ENCODE measurements around the gene CTXN1. TPM values are rescaled to one million over a fixed set of nuclear protein-coding genes. Genes with fewer than 3 reads are reported as not detected.
A peak's percentile ranks its signal among the peaks of the same experiment; 100 is the strongest.

The CTXN1 gene
- total and polyA plus RNA-seq, 2 donors (not counting 3 experiments of a cell fraction or from before 2014, with no cell fraction given): 16.0 to 27.6 TPM

GRCh38 chr19:7927605-7928333 lies 1.8 kb upstream of the CTXN1 start:
- H3K27me3 ChIP-seq (ENCODE audit: control insufficient read depth in 2 of 2, insufficient read depth in 2 of 2, low read length in 2 of 2): no peaks in the 10 kb centered on the region
- ChIA-PET POLR2A (no interaction called here), CTCF (interaction anchor here (1.1 to 3.9 kb wide), 3 partner anchors 8 to 17 kb away, joined by 4 to 41 read pairs (median 10); partner anchors contain the start of genes SNAPC2 and TIMM44)
- no peak overlapping the region for H3K4me3 ChIP-seq (replicated peaks in 1 of 3; ENCODE audit: insufficient read depth in 1 of 3, low read depth in 1 of 3, low read length in 3 of 3)
- no peak for FAIRE-seq
- dilution Hi-C loops (cut with MboI; ENCODE audit: extremely low pct_ligation_motif_present, low sequenced_read_pairs) (no loop called here), intact Hi-C loops (cut with micrococcal nuclease) (no loop called here)
- no peak overlapping the region for H2AFZ ChIP-seq (ENCODE audit: low read depth, low read length)
- H3K27ac ChIP-seq (ENCODE audit: insufficient read depth, low read depth, low read length): peak overlapping the region; percentile 59
- TF ChIP-seq MYC (IDR thresholded peaks at IDR 0.05; ENCODE audit: low read depth, low read length) (no peak), POLR2AphosphoS5 (IDR thresholded peaks at IDR 0.05; ENCODE audit: insufficient read depth, low read depth, low read length) (peak; percentile 10)
- no peaks in the 10 kb centered on the region for H4K20me1 ChIP-seq (replicated peaks; ENCODE audit: control insufficient read depth, extremely low read depth, insufficient read depth, low read length)
- no peak overlapping the region for H3K4me2 ChIP-seq (ENCODE audit: insufficient read depth, low read length)
- no peak overlapping the region for H3K9ac ChIP-seq (replicated peaks; ENCODE audit: extremely low read depth, insufficient read depth, low read length)
- H3K9me1 ChIP-seq (replicated peaks; ENCODE audit: control insufficient read depth, extremely low read depth, insufficient read depth, low read length): no peaks in the 10 kb centered on the region
- DNase-seq (ENCODE audit: low read depth, low spot score): no peak
- peaks cover 17% of the 10 kb centered on the region for H3K4me1 ChIP-seq (ENCODE audit: control insufficient read depth, extremely low read depth, insufficient read depth, low read length)
- no TSS peak for BruUV-seq (replicated peaks)
- H3K79me2 ChIP-seq (ENCODE audit: control insufficient read depth, insufficient read depth, low read length): no peaks in the 10 kb centered on the region
- no peaks in the 10 kb centered on the region for H3K9me3 ChIP-seq (replicated peaks; ENCODE audit: control insufficient read depth, insufficient read depth, low read length)
- peaks cover 2 to 21% of the 10 kb centered on the region in 2 experiments for H3K36me3 ChIP-seq (ENCODE audit: control insufficient read depth in 2 of 2, extremely low read depth in 1 of 2, insufficient read depth in 2 of 2, low read length in 2 of 2)

- DNase-seq (ENCODE audit: low read depth, low spot score) (no peak), FAIRE-seq (no peak)
- BruUV-seq (replicated peaks): no TSS peak
- Histone ChIP-seq H3K4me2 (ENCODE audit: insufficient read depth, low read length) (no peak overlapping the region), H3K4me3 (replicated peaks in 1 of 3; ENCODE audit: insufficient read depth in 1 of 3, low read depth in 1 of 3, low read length in 3 of 3) (no peak overlapping the region), H3K4me1 (ENCODE audit: control insufficient read depth, extremely low read depth, insufficient read depth, low read length) (peaks cover 17% of the 10 kb centered on the region), H3K79me2 (ENCODE audit: control insufficient read depth, insufficient read depth, low read length) (no peaks in the 10 kb centered on the region), H3K27ac (ENCODE audit: insufficient read depth, low read depth, low read length) (no peak overlapping the region), H2AFZ (ENCODE audit: low read depth, low read length) (no peak overlapping the region), H3K27me3 (ENCODE audit: control insufficient read depth in 2 of 2, insufficient read depth in 2 of 2, low read length in 2 of 2) (no peaks in the 10 kb centered on the region), H3K9ac (replicated peaks; ENCODE audit: extremely low read depth, insufficient read depth, low read length) (no peak overlapping the region), H3K9me1 (replicated peaks; ENCODE audit: control insufficient read depth, extremely low read depth, insufficient read depth, low read length) (no peaks in the 10 kb centered on the region), H3K36me3 (ENCODE audit: control insufficient read depth in 2 of 2, extremely low read depth in 1 of 2, insufficient read depth in 2 of 2, low read length in 2 of 2) (peaks cover 0 to 17% of the 10 kb centered on the region in 2 experiments), H4K20me1 (replicated peaks; ENCODE audit: control insufficient read depth, extremely low read depth, insufficient read depth, low read length) (no peaks in the 10 kb centered on the region), H3K9me3 (replicated peaks; ENCODE audit: control insufficient read depth, insufficient read depth, low read length) (no peaks in the 10 kb centered on the region)
- CTCF ChIA-PET: interaction anchor here (1.1 kb wide), 1 partner anchor 17 kb away, joined by 4 read pairs; no protein-coding TSS in a partner anchor
- TF ChIP-seq GATA2 (IDR thresholded peaks at IDR 0.05; ENCODE audit: insufficient read depth, insufficient read length, low read depth, low read length): no peak
- TF ChIP-seq POLR2A (IDR thresholded peaks at IDR 0.05; ENCODE audit: low read depth, low read length): peak; percentile 21
- intact Hi-C loops (cut with micrococcal nuclease): no loop called here
- POLR2A ChIA-PET: no interaction called here
- dilution Hi-C loops (cut with MboI; ENCODE audit: extremely low pct_ligation_motif_present, low sequenced_read_pairs): no loop called here
Observed at GRCh38 chr19:7926727-7927604, 1.0 kb upstream of the CTXN1 start.
